K562 (cell line): ENCODE results near the gene RHBDF2. TPM values are rescaled to one million over a fixed set of nuclear protein-coding genes. Genes with fewer than 3 reads are reported as not detected.
"Not testable (repeated sequence)": the region's sequence is repeated elsewhere in the genome, so short reads cannot be mapped to it uniquely, and the experiment has no call there.

Experiments
- ATAC-seq: fragments of 200-7000 bp; cut with Tn5 transposase; 3 replicates; pipeline ENCODE4 v1.9.1; 2020; ENCODE audit warnings: moderate library complexity
- BruUV-seq: library from RNA; stranded (reverse); fragments of 400-500 nt; replicated peaks from 2 replicates; lab custom pipeline; 2021; lab: Mats Ljungman, UMichigan
- CTCF ChIA-PET: fragments of 300-600 bp; formaldehyde crosslinking; extraction: SDS; loops from one replicate; lab custom pipeline; 2021; ENCODE audit warnings: low intra/inter-chr PET ratio; lab: Yijun Ruan, JAX
- POLR2A ChIA-PET: fragments of 300-600, 350-650 bp; sonication (Branson Sonifier 250); formaldehyde crosslinking; extraction: SDS; loops from one replicate; lab custom pipeline; 2021; ENCODE audit warnings: antibody characterized with exemption, inconsistent platforms; lab: Yijun Ruan, JAX
- DNase-seq, 4 experiments: peaks; one replicate each; pipeline versions ENCODE4 v3.0.0 to v3.0.0-alpha.2; 2011 to 2018; ENCODE audit warnings: low spot score in 3 of 4, mixed read lengths in 3 of 4; ENCODE audit errors: extremely low read depth in 1 of 4
- FAIRE-seq: peaks from 2 replicates; lab custom pipeline; 2011; peaks lifted over from hg19 to GRCh38; lab: Jason Lieb, UNC
- H2AFZ ChIP-seq: 2 replicates; pipeline ENCODE4 v1.6.0; 2011; ENCODE audit warnings: low read depth, low read length, control low read depth, inconsistent platforms
- H3K27ac ChIP-seq: fragments of 200-600 bp; 3 replicates; pipeline ENCODE4 v1.8.0; 2011; ENCODE audit warnings: low read depth, mild to moderate bottlenecking, control low read depth, inconsistent platforms, low read length, moderate library complexity, mixed read lengths; ENCODE audit errors: extremely low read depth
- H3K27me3 ChIP-seq, 2 experiments: fragments of 300-600 bp in 1 of 2; 2 replicates in 1 of 2; 3 replicates in 1 of 2; pipeline versions ENCODE4 v1.6.0 to v1.8.0; 2011; ENCODE audit warnings: inconsistent platforms in 2 of 2, low read length in 2 of 2, mild to moderate bottlenecking in 1 of 2, mixed read lengths in 1 of 2, moderate library complexity in 1 of 2; ENCODE audit not compliant: control insufficient read depth in 2 of 2, insufficient read depth in 2 of 2
- H3K36me3 ChIP-seq: fragments of 300-600 bp; 3 replicates; pipeline ENCODE4 v1.8.0; 2011; ENCODE audit warnings: mild to moderate bottlenecking, low read length, inconsistent platforms; ENCODE audit not compliant: control insufficient read depth, insufficient read depth
- H3K4me1 ChIP-seq, 2 experiments: fragments of 200-600 bp in 1 of 2; replicated peaks in 1 of 2; 2 replicates in 1 of 2; 3 replicates in 1 of 2; pipeline versions ENCODE4 v1.5.1 to v1.8.0; 2011; ENCODE audit warnings: inconsistent platforms in 2 of 2, low read length in 2 of 2, mild to moderate bottlenecking in 1 of 2, mixed read lengths in 1 of 2, moderate library complexity in 1 of 2; ENCODE audit not compliant: control insufficient read depth in 2 of 2, insufficient read depth in 2 of 2
- H3K4me2 ChIP-seq: 2 replicates; pipeline ENCODE4 v1.6.1; 2011; ENCODE audit warnings: low read length, control low read depth, inconsistent platforms, mixed read lengths; ENCODE audit not compliant: insufficient read depth
- H3K4me3 ChIP-seq: fragments of 200-600 bp; sonication (generic), shearing (Covaris generic); 2 replicates; pipeline ENCODE4 v1.5.1; 2016; ENCODE audit warnings: control low read depth, inconsistent platforms
- H3K79me2 ChIP-seq: fragments of 200-600 bp; 3 replicates; pipeline ENCODE4 v1.8.0; 2011; ENCODE audit warnings: low read length, inconsistent platforms; ENCODE audit not compliant: control insufficient read depth, insufficient read depth
- H3K9ac ChIP-seq, 2 experiments: 2 replicates each; pipeline versions ENCODE4 v1.6.0 to v1.6.1; 2011; ENCODE audit warnings: low read depth in 2 of 2, low read length in 2 of 2, control low read depth in 1 of 2, inconsistent platforms in 1 of 2, mild to moderate bottlenecking in 1 of 2, mixed read lengths in 1 of 2; ENCODE audit not compliant: insufficient read depth in 1 of 2
- H3K9me1 ChIP-seq: one replicate; pipeline ENCODE4 v1.6.0; 2011; ENCODE audit warnings: inconsistent platforms, mild to moderate bottlenecking, low read length, moderate library complexity; ENCODE audit not compliant: control insufficient read depth, insufficient read depth
- H3K9me3 ChIP-seq: replicated peaks from 2 replicates; pipeline ENCODE4 v1.5.1; 2011; ENCODE audit warnings: low read depth, low read length, inconsistent platforms; ENCODE audit not compliant: control insufficient read depth, insufficient read depth
- H4K20me1 ChIP-seq: replicated peaks from 2 replicates; pipeline ENCODE4 v1.6.1; 2011; ENCODE audit warnings: low read length, inconsistent platforms, mixed read lengths; ENCODE audit not compliant: control insufficient read depth, insufficient read depth
- CEBPB ChIP-seq: fragments of 450-650 bp; IDR thresholded peaks from 2 replicates; pipeline ENCODE4 v1.6.1; 2016; ENCODE audit warnings: missing genetic modification characterization, missing compliant biosample characterization
- HDAC3 ChIP-seq: fragments of 450-650 bp; IDR thresholded peaks from 2 replicates; pipeline ENCODE4 v1.6.1; 2018; ENCODE audit warnings: borderline replicate concordance, mild to moderate bottlenecking, moderate library complexity; ENCODE audit not compliant: partially characterized antibody
- HMGN3 ChIP-seq: IDR thresholded peaks from 2 replicates; pipeline ENCODE4 v1.6.1; 2011; ENCODE audit warnings: borderline replicate concordance, low read depth, mild to moderate bottlenecking, mixed read lengths, low read length; ENCODE audit not compliant: insufficient read length; ENCODE audit errors: extremely low read depth
- KLF16 ChIP-seq: IDR thresholded peaks from 2 replicates; pipeline ENCODE4 v1.6.1; 2016; ENCODE audit warnings: antibody characterized with exemption
- MTA3 ChIP-seq: fragments of 450-650 bp; formaldehyde crosslinking; IDR thresholded peaks from 2 replicates; pipeline ENCODE4 v1.6.1; 2017; ENCODE audit warnings: mild to moderate bottlenecking, borderline replicate concordance
- NFRKB ChIP-seq: fragments of 450-650 bp; IDR thresholded peaks from 2 replicates; pipeline ENCODE4 v1.6.1; 2016; ENCODE audit warnings: low read depth
- WGBS: fragments of 100-300 bp; shearing (Covaris generic); methylation state at CpG from one replicate; pipeline ENCODE4 v1.1.6; 2016; ENCODE audit warnings: low coverage, mixed read lengths; ENCODE audit not compliant: insufficient coverage; ENCODE audit errors: missing lambda C conversion rate; 5-methylcytosine and 5-hydroxymethylcytosine counted together
- in situ Hi-C: fragments of 300-500 bp; cut with MboI; formaldehyde crosslinking; loops from 4 replicates; pipeline ENCODE4 v1.15.0; 2018; ENCODE audit warnings: inconsistent platforms, mixed read lengths
- intact Hi-C: fragments of 100-400 bp; cut with micrococcal nuclease; formaldehyde crosslinking; loops from 2 replicates; pipeline ENCODE4 v1.14.2; 2022
- polyA plus RNA-seq, 8 experiments: library from polyadenylated mRNA; depleted of rRNA in 4 of 8; stranded (reverse) in 5 of 8; unstranded in 3 of 8; fragments of >200 nt; fragmentation: Nextera tagmentation in 2 of 8; fragmentation: Illumina TruSeq in 1 of 8; extraction: Ambion mirVana in 2 of 8; extraction: Trizol in 1 of 8; gene quantifications; 2 replicates each; pipeline versions ENCODE4 v1.2.1 to v1.2.3, GENCODE V29; 2011 to 2014; ENCODE audit warnings: inconsistent platforms in 1 of 8, missing spikeins in 1 of 8
- total RNA-seq, 7 experiments: library from RNA; depleted of rRNA in 6 of 7; stranded (reverse); fragments of >200 nt in 6 of 7; fragmentation: Illumina TruSeq in 2 of 7; extraction: Trizol in 2 of 7; gene quantifications; 2 replicates each; pipeline versions ENCODE4 v1.2.1 to v1.2.3, GENCODE V29; 2011 to 2021; ENCODE audit warnings: low replicate concordance in 1 of 7

RHBDF2 gene
- total and polyA plus RNA-seq, 9 of the 15 experiments (the other 6 are each of a cell fraction or from before 2014, with no cell fraction given) = 0.04 to 2.8 (median 1.1) TPM

GRCh38 chr17:76523084-76524037 is 22.1 kb upstream of the RHBDF2 start (continued):
- TF ChIP-seq NFRKB (no peak), KLF16 (0 out of 2 replicates have a peak, but pooled peaks have one; percentile 25), HDAC3 (no peak), HMGN3 (peak; percentile 66), MTA3 (peak; percentile 27; the same call in 1 of the 2 replicates)
- TF ChIP-seq, all 486 proteins: peak for 45

- POLR2A ChIA-PET = interaction anchor here (1.0 to 1.4 kb wide), 3 partner anchors 8 to 195 kb away, joined by 5 to 7 read pairs (median 5); no protein-coding TSS in a partner anchor
Measured at GRCh38 chr17:76521683-76522082, 20.5 kb upstream of the RHBDF2 start.

More at GRCh38 chr17:76521683-76522082, 20.5 kb upstream of the RHBDF2 start:
- H3K27ac ChIP-seq, H3K4me2 ChIP-seq, DNase-seq, H3K9me3 ChIP-seq, H3K4me3 ChIP-seq, BruUV-seq, H3K36me3 ChIP-seq, H3K9me1 ChIP-seq, ATAC-seq, H3K9ac ChIP-seq, H4K20me1 ChIP-seq: not testable (repeated sequence)
- in situ Hi-C loops = loop anchor here (5.0 kb wide), 2 partner anchors 101 to 161 kb away; no protein-coding TSS in a partner anchor
- CTCF ChIA-PET = interaction anchor here (2.4 kb wide), 2 partner anchors 26 to 159 kb away, joined by 16 to 24 read pairs; no protein-coding TSS in a partner anchor
- 0 out of 2 replicates have a peak, but pooled peaks have one; percentile 9 for TF ChIP-seq CEBPB (tag)
- TF ChIP-seq, all 486 proteins: peak for 1; not testable (repeated sequence) for 485
- peaks cover 2 to 18% of the 10 kb centered on the region in 2 experiments; a peak in 4 of 5 replicates for H3K4me1 ChIP-seq
- FAIRE-seq, H3K79me2 ChIP-seq, H2AFZ ChIP-seq, H3K27me3 ChIP-seq: not testable (repeated sequence)
- 56% methylated on average over 10 of the region's 10 CpGs for WGBS
- intact Hi-C loops = loop anchor here (2.0 kb wide), 1 partner anchor 159 kb away; no protein-coding TSS in a partner anchor
